Tibial nerve (tissue), 3 donors: ENCODE measurements around the gene ACTR1B.

Experiments
- CTCF ChIP-seq, 5 experiments: fragments of 200-600 bp in 3 of 5; fragments of 450-650 bp in 2 of 5; sonication (generic) in 3 of 5; IDR thresholded peaks; one replicate each; pipeline ENCODE4 v1.5.1; 2016 to 2019; ENCODE audit warnings: antibody characterized with exemption in 5 of 5, mild to moderate bottlenecking in 3 of 5, moderate library complexity in 2 of 5
- POLR2A ChIP-seq, 2 donors: fragments of 450-650 bp; IDR thresholded peaks; one replicate each; pipeline ENCODE4 v1.6.1; 2017; ENCODE audit warnings: antibody characterized with exemption in 2 of 2, mild to moderate bottlenecking in 2 of 2, moderate library complexity in 2 of 2

GRCh38 chr2:97660775-97661389, 3.0 kb downstream of the ACTR1B start:
- TF ChIP-seq CTCF (IDR thresholded peaks at IDR 0.05) (no peak), POLR2A (IDR thresholded peaks at IDR 0.05) (no peak)
